Measurements from ENCODE around the gene DNAJC5.

DNAJC5 gene

DNA sequence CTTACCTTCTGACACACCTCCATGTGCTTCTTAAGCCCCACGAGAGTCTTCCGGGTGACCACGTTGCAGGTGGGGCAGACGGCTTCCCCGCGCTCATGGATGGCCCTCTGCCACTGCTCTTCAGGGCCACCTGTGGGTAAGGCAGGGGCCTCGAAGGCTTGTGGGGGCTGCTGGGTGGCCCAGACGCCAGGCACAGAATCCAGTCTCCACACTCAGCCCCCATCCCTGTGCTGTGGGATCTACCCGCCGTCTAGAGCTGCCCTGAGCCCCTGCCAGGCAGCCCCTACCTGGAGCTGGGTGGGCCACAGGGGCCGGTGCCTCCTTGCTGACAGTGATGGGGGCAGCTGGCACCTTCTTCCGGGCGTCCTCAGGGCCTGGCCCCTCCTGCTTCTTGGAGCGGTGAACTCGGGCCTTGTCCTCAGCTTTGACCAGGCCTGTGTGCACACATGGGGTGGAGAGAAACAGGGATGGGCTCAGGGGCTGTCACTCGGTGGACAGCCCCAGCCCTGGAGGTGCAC lies 68.9 kb downstream of the DNAJC5 start:
- H3K9me2 ChIP-seq (replicated peaks; ENCODE audit: control insufficient read depth, low read length), result no peaks in the 10 kb centered on the region
- peaks cover 12% of the 10 kb centered on the region for H3K79me2 ChIP-seq (ENCODE audit: control insufficient read depth, low read length)
- no peak overlapping the region for H3K4me3 ChIP-seq (ENCODE audit: low read length)
- no peak overlapping the region for H3K27ac ChIP-seq (ENCODE audit: low read depth, low read length)
- no peak overlapping the region for H3K4me2 ChIP-seq (ENCODE audit: low read length)
- no peaks in the 10 kb centered on the region for H4K20me1 ChIP-seq (ENCODE audit: control insufficient read depth, insufficient read depth, low read depth, low read length)
- H3K9me3 ChIP-seq (ENCODE audit: control insufficient read depth, insufficient read depth, low read length), result peaks cover 8% of the 10 kb centered on the region
- no peaks in the 10 kb centered on the region for H3F3A ChIP-seq (ENCODE audit: control insufficient read depth, insufficient read depth)
- peaks cover 68% of the 10 kb centered on the region for H3K36me3 ChIP-seq (ENCODE audit: control insufficient read depth, low read length)
- H3K4me1 ChIP-seq (ENCODE audit: control insufficient read depth, low read length), result peaks cover 8% of the 10 kb centered on the region
- H3K27me3 ChIP-seq (ENCODE audit: control insufficient read depth, low read length), result no peaks in the 10 kb centered on the region
- TF ChIP-seq, protein P1, sequence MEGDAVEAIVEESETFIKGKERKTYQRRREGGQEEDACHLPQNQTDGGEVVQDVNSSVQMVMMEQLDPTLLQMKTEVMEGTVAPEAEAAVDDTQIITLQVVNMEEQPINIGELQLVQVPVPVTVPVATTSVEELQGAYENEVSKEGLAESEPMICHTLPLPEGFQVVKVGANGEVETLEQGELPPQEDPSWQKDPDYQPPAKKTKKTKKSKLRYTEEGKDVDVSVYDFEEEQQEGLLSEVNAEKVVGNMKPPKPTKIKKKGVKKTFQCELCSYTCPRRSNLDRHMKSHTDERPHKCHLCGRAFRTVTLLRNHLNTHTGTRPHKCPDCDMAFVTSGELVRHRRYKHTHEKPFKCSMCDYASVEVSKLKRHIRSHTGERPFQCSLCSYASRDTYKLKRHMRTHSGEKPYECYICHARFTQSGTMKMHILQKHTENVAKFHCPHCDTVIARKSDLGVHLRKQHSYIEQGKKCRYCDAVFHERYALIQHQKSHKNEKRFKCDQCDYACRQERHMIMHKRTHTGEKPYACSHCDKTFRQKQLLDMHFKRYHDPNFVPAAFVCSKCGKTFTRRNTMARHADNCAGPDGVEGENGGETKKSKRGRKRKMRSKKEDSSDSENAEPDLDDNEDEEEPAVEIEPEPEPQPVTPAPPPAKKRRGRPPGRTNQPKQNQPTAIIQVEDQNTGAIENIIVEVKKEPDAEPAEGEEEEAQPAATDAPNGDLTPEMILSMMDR (IDR thresholded peaks at IDR 0.05; ENCODE audit: low read depth, low read length, poor library complexity, severe bottlenecking), result no peak
- TF ChIP-seq EZH2phosphoT487 (IDR thresholded peaks at IDR 0.05; ENCODE audit: borderline replicate concordance, low read length), result no peak

GRCh38 chr20:63964412-63964811 lies 69.5 kb downstream of the DNAJC5 start:
- no peak for TF ChIP-seq EZH2phosphoT487 (IDR thresholded peaks at IDR 0.05; ENCODE audit: borderline replicate concordance, low read length)
- no peak overlapping the region for H3K27ac ChIP-seq (ENCODE audit: low read depth, low read length)
- H3F3A ChIP-seq (ENCODE audit: control insufficient read depth, insufficient read depth), result no peaks in the 10 kb centered on the region
- peaks cover 8% of the 10 kb centered on the region for H3K9me3 ChIP-seq (ENCODE audit: control insufficient read depth, insufficient read depth, low read length)
- H3K27me3 ChIP-seq (ENCODE audit: control insufficient read depth, low read length), result no peaks in the 10 kb centered on the region
- peaks cover 17% of the 10 kb centered on the region for H3K79me2 ChIP-seq (ENCODE audit: control insufficient read depth, low read length)
- peaks cover 11% of the 10 kb centered on the region for H3K4me1 ChIP-seq (ENCODE audit: control insufficient read depth, low read length)
- no peaks in the 10 kb centered on the region for H3K9me2 ChIP-seq (replicated peaks; ENCODE audit: control insufficient read depth, low read length)
- no peaks in the 10 kb centered on the region for H4K20me1 ChIP-seq (ENCODE audit: control insufficient read depth, insufficient read depth, low read depth, low read length)
- peaks cover 65% of the 10 kb centered on the region for H3K36me3 ChIP-seq (ENCODE audit: control insufficient read depth, low read length)
- H3K4me2 ChIP-seq (ENCODE audit: low read length), result no peak overlapping the region
- no peak overlapping the region for H3K4me3 ChIP-seq (ENCODE audit: low read length)

DNA sequence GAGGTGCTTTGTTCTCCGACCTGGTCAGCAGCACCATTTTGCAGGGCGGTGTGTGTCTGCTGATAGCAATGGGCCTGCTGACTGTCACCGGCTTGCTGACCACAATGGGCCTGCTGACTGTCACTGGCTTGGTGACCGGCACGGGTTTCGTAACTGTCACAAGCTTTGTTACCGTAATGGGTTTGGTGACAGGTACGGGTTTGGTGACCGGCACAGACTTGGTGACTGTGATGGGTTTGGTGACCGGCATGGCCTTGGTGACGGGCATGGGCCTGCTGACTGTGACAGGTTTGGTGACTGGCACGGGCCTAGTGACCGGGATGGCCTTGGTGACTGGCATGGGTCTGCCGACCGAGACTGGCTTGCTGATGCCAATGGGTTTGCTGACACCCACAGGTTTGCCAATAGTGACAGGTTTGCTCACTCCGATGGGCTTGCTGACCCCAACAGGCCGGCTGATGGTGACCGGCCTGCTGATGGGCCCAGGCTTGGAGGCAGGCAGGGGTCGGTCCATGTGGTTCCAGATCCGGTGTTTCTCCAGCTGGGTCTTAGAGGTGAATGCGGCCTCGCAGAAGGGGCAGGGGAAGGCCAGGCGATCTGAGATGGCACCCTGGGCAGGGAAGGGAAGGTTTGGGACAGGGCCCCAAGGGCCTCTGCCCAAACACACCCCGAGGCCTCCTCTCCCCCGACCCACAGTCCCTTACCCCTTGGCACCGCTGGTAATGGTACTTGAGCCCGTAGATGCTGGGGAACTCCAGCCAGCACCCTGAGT lies 71.4 kb downstream of the DNAJC5 start:
- TF ChIP-seq, protein P1 (IDR thresholded peaks at IDR 0.05; ENCODE audit: low read depth, low read length, poor library complexity, severe bottlenecking), result no peak
- TF ChIP-seq EZH2phosphoT487 (IDR thresholded peaks at IDR 0.05; ENCODE audit: borderline replicate concordance, low read length), result no peak
- Histone ChIP-seq H3K79me2 (ENCODE audit: control insufficient read depth, low read length) (peaks cover 17% of the 10 kb centered on the region), H3K9me2 (replicated peaks; ENCODE audit: control insufficient read depth, low read length) (no peaks in the 10 kb centered on the region), H3K27ac (ENCODE audit: low read depth, low read length) (no peak overlapping the region), H3K27me3 (ENCODE audit: control insufficient read depth, low read length) (no peaks in the 10 kb centered on the region), H3K4me3 (ENCODE audit: low read length) (no peak overlapping the region), H3F3A (ENCODE audit: control insufficient read depth, insufficient read depth) (peaks cover 6% of the 10 kb centered on the region; the same call in 1 of the 2 replicates), H4K20me1 (ENCODE audit: control insufficient read depth, insufficient read depth, low read depth, low read length) (no peaks in the 10 kb centered on the region), H3K36me3 (ENCODE audit: control insufficient read depth, low read length) (peaks cover 58% of the 10 kb centered on the region), H3K4me2 (ENCODE audit: low read length) (no peak overlapping the region), H3K9me3 (ENCODE audit: control insufficient read depth, insufficient read depth, low read length) (peaks cover 8% of the 10 kb centered on the region), H3K4me1 (ENCODE audit: control insufficient read depth, low read length) (peaks cover 23% of the 10 kb centered on the region)

GRCh38 chr20:63966944-63967322 lies 72.0 kb downstream of the DNAJC5 start:
- no peaks in the 10 kb centered on the region for H4K20me1 ChIP-seq (ENCODE audit: control insufficient read depth, insufficient read depth, low read depth, low read length)
- TF ChIP-seq, protein P1 (IDR thresholded peaks at IDR 0.05; ENCODE audit: low read depth, low read length, poor library complexity, severe bottlenecking), result no peak
- TF ChIP-seq EZH2phosphoT487 (IDR thresholded peaks at IDR 0.05; ENCODE audit: borderline replicate concordance, low read length), result no peak
- H3K27ac ChIP-seq (ENCODE audit: low read depth, low read length), result no peak overlapping the region
- H3K36me3 ChIP-seq (ENCODE audit: control insufficient read depth, low read length), result peaks cover 53% of the 10 kb centered on the region
- H3F3A ChIP-seq (ENCODE audit: control insufficient read depth, insufficient read depth), result peaks cover 6% of the 10 kb centered on the region; the same call in 1 of the 2 replicates
- no peak overlapping the region for H3K4me3 ChIP-seq (ENCODE audit: low read length)
- peaks cover 8% of the 10 kb centered on the region for H3K9me3 ChIP-seq (ENCODE audit: control insufficient read depth, insufficient read depth, low read length)
- H3K4me1 ChIP-seq (ENCODE audit: control insufficient read depth, low read length), result peaks cover 24% of the 10 kb centered on the region
- peaks cover 17% of the 10 kb centered on the region for H3K79me2 ChIP-seq (ENCODE audit: control insufficient read depth, low read length)
- H3K4me2 ChIP-seq (ENCODE audit: low read length), result no peak overlapping the region
- no peaks in the 10 kb centered on the region for H3K9me2 ChIP-seq (replicated peaks; ENCODE audit: control insufficient read depth, low read length)
- H3K27me3 ChIP-seq (ENCODE audit: control insufficient read depth, low read length), result no peaks in the 10 kb centered on the region

Data from DOHH2 (cell line).